Nephron progenitor cell (in vitro differentiated cells): ENCODE measurements around the gene KCNH3.

Experiments
- DNase-seq: peaks from one replicate; pipeline ENCODE4 v3.0.0; 2021
- H3K27ac Mint-ChIP-seq: 2 replicates; pipeline ENCODE4 v1.8.0; 2021; ENCODE audit warnings: mild to moderate bottlenecking, moderate library complexity, mixed read lengths
- H3K27me3 Mint-ChIP-seq: 2 replicates; pipeline ENCODE4 v1.8.0; 2021; ENCODE audit warnings: mild to moderate bottlenecking, low read depth, mixed read lengths; ENCODE audit not compliant: poor library complexity
- H3K36me3 Mint-ChIP-seq: 2 replicates; pipeline ENCODE4 v1.8.0; 2021; ENCODE audit warnings: low read depth, mixed read lengths
- H3K4me1 Mint-ChIP-seq: 2 replicates; pipeline ENCODE4 v1.8.0; 2021; ENCODE audit warnings: mixed read lengths
- H3K4me3 Mint-ChIP-seq: 2 replicates; pipeline ENCODE4 v1.8.0; 2021; ENCODE audit warnings: mild to moderate bottlenecking, moderate library complexity, mixed read lengths
- H3K9me3 Mint-ChIP-seq: 2 replicates; pipeline ENCODE4 v1.8.0; 2021; ENCODE audit warnings: mild to moderate bottlenecking, moderate library complexity, mixed read lengths
- TF ChIP-seq, protein P1 (sequence below): fragments of 200-600 bp; sonication (generic); IDR thresholded peaks from 2 replicates; pipeline ENCODE4 v1.5.0; 2021; ENCODE audit warnings: antibody characterized with exemption

The KCNH3 gene

DNA sequence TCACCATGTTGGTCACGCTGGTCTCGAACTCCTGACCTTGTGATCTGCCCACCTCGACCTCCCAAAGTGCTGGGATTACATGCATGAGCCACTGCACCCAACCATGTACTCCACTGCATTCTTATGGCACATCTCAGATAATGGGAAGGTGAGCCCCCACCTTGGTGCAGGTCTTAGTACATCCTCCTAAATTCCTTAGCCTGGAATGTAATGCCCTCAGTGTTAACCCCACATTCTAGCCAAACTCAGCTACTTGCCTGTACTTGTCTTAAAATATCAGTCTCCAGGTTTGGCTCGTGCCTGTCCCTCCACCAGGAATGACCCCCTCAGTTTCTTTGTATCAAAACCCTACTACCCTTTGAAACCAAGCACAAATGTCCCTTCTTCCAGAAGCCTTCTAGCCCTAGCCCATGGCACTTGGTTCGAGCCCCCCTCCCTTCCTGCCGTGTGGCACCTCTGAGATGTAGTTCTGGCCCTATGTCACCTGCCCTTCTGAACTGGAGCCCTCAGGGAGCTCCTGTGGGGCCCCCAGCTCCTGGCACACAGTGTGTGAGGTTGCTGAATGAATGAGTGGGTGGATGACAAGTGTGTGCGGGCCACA lies 8.4 kb downstream of the KCNH3 start:
- Mint-ChIP-seq H3K9me3 (no peaks in the 10 kb centered on the region), H3K27me3 (peaks cover 96% of the 10 kb centered on the region), H3K4me3 (no peak overlapping the region), H3K36me3 (no peaks in the 10 kb centered on the region), H3K4me1 (peaks cover 34% of the 10 kb centered on the region), H3K27ac (peak overlapping the region; percentile 77)
- TF ChIP-seq, protein P1, sequence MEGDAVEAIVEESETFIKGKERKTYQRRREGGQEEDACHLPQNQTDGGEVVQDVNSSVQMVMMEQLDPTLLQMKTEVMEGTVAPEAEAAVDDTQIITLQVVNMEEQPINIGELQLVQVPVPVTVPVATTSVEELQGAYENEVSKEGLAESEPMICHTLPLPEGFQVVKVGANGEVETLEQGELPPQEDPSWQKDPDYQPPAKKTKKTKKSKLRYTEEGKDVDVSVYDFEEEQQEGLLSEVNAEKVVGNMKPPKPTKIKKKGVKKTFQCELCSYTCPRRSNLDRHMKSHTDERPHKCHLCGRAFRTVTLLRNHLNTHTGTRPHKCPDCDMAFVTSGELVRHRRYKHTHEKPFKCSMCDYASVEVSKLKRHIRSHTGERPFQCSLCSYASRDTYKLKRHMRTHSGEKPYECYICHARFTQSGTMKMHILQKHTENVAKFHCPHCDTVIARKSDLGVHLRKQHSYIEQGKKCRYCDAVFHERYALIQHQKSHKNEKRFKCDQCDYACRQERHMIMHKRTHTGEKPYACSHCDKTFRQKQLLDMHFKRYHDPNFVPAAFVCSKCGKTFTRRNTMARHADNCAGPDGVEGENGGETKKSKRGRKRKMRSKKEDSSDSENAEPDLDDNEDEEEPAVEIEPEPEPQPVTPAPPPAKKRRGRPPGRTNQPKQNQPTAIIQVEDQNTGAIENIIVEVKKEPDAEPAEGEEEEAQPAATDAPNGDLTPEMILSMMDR, result no peak
- DNase-seq, result no peak

DNA sequence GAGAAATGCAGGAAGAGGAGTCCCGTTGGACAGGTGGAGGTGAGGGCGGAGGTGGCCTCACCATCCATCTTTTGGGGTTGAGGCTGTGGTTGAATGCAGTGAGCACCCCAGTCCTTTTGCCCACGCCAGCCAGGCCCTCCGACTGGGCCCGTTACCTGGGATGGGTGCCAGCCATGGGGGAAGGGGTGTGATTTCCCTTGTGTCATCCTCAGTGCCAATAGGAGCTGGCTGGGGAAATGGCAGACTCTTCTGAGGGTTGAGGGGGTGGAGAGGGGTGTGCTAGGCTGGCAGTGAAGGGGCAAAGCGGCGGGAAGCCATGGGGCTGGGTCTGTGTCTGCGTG lies 9.6 kb downstream of the KCNH3 start:
- Mint-ChIP-seq H3K27me3 (peaks cover 94% of the 10 kb centered on the region), H3K4me1 (peaks cover 31% of the 10 kb centered on the region), H3K36me3 (no peaks in the 10 kb centered on the region), H3K4me3 (no peak overlapping the region), H3K27ac (no peak overlapping the region), H3K9me3 (no peaks in the 10 kb centered on the region)
- no peak for DNase-seq
- TF ChIP-seq, protein P1, result no peak

- TF ChIP-seq, protein P1, result peak; percentile 37
- no peak overlapping the region for H3K27ac Mint-ChIP-seq
- peaks cover 31% of the 10 kb centered on the region for H3K4me1 Mint-ChIP-seq
- DNase-seq, result peak; percentile 74
- H3K27me3 Mint-ChIP-seq, result peaks cover 92% of the 10 kb centered on the region
- no peaks in the 10 kb centered on the region for H3K9me3 Mint-ChIP-seq
- no peaks in the 10 kb centered on the region for H3K36me3 Mint-ChIP-seq
- H3K4me3 Mint-ChIP-seq, result peak overlapping the region; percentile 71
Observed at GRCh38 chr12:49548822-49549648, 10.2 kb downstream of the KCNH3 start.

- TF ChIP-seq, protein P1, result no peak
- peaks cover 25% of the 10 kb centered on the region for H3K4me1 Mint-ChIP-seq
- no peak overlapping the region for H3K27ac Mint-ChIP-seq
- DNase-seq, result no peak
- H3K27me3 Mint-ChIP-seq, result peaks cover 82% of the 10 kb centered on the region
- H3K9me3 Mint-ChIP-seq, result no peaks in the 10 kb centered on the region
- no peak overlapping the region for H3K4me3 Mint-ChIP-seq
- no peaks in the 10 kb centered on the region for H3K36me3 Mint-ChIP-seq
Observed at GRCh38 chr12:49549735-49550692, 11.2 kb downstream of the KCNH3 start.

DNA sequence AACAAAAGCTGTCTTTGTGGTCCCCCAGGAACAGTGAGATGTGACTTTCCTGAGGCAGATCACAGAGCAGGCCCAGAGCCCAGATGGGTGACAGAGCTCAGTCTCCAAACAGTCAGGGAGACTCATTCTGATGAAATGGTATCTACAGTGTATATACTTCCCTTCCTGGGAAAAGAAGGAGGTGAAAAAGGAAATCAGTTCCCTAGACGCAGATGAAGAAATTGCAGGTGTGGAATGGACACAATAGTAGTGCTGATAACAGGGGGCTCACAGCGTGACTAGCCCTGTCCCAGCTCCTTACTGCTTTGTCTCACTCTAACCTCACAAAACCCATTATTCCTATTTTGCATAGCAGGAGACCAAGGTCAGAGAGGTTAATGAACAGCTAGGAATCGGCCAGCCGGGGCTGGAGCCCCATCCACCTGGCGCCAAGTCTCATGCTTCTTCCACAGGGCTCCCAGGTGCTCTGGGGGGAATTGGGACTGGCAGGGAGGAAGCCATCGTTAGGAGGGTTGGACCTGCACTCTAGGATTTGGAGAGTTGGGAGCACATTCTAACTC lies 11.9 kb downstream of the KCNH3 start:
- no peaks in the 10 kb centered on the region for H3K36me3 Mint-ChIP-seq

More for the DNA sequence above, 11.9 kb downstream of the KCNH3 start:
- H3K27ac Mint-ChIP-seq, result no peak overlapping the region
- no peak overlapping the region for H3K4me3 Mint-ChIP-seq
- H3K27me3 Mint-ChIP-seq, result peaks cover 75% of the 10 kb centered on the region
- no peaks in the 10 kb centered on the region for H3K9me3 Mint-ChIP-seq
- TF ChIP-seq, protein P1, result no peak
- H3K4me1 Mint-ChIP-seq, result peaks cover 20% of the 10 kb centered on the region
- no peak for DNase-seq
